Activated CD4-positive, alpha-beta memory T cell treated with anti-CD3 and anti-CD28 coated beads, Interleukin-2, amount 10 ng/mL, durations not matched to agents 7 days and 5 days (primary cell): Measurements from ENCODE around the gene BEND5. TPM values are rescaled to one million over a fixed set of nuclear protein-coding genes. Genes with fewer than 3 reads are reported as not detected.

Experiments used
- CTCF ChIA-PET: fragments of 350-600 bp; sonication (Branson Sonifier 250); formaldehyde crosslinking; loops from one replicate; lab custom pipeline; 2021; ENCODE audit warnings: antibody characterized with exemption, inconsistent platforms; lab: Charles Lee
- POLR2A ChIA-PET: fragments of 350-600 bp; sonication (Branson Sonifier 250); formaldehyde crosslinking; loops from one replicate; lab custom pipeline; 2021; ENCODE audit warnings: antibody characterized with exemption; lab: Charles Lee
- DNase-seq: peaks from one replicate; pipeline ENCODE4 v3.0.0-alpha.2; 2020
- H3K27ac Mint-ChIP-seq: one replicate; pipeline ENCODE4 v1.8.0; 2021; ENCODE audit warnings: mild to moderate bottlenecking, mixed read lengths
- H3K27me3 Mint-ChIP-seq: one replicate; pipeline ENCODE4 v1.8.0; 2021; ENCODE audit warnings: mixed read lengths
- H3K36me3 Mint-ChIP-seq: one replicate; pipeline ENCODE4 v1.8.0; 2021; ENCODE audit warnings: low read depth, mixed read lengths
- H3K4me1 Mint-ChIP-seq: one replicate; pipeline ENCODE4 v1.8.0; 2021; ENCODE audit warnings: mixed read lengths
- H3K4me3 Mint-ChIP-seq: one replicate; pipeline ENCODE4 v1.8.0; 2021; ENCODE audit warnings: mild to moderate bottlenecking, mixed read lengths
- H3K9me3 Mint-ChIP-seq: one replicate; pipeline ENCODE4 v1.8.0; 2021; ENCODE audit warnings: mixed read lengths
- total RNA-seq, 2 experiments: library from RNA; stranded (reverse); gene quantifications; one replicate each; pipeline ENCODE4 v1.2.3, GENCODE V29; 2021

Gene BEND5
- total RNA-seq, 2 experiments from 2014 or later, result 0.80 to 1.3 TPM

DNA sequence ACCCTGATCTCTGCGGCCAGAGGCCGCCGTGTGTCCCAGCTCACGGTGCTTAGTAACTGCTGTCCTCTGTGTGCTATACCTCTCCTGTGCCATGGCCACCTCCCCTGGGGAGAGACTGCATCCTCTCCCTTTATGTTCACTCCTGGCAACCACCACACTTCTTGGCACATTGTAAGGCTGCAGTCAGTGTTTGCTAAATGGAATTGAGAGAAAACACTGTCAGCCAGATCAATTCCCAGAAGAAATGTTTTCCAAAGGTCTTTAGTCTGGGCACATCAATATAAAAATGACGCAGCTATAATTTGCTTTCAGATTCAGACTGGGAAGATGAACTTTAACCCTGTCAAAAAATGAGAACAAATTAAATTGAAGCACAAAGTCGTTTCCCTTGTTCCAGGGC lies 96.8 kb downstream of the BEND5 start:
- Mint-ChIP-seq H3K4me1 (no peaks in the 10 kb centered on the region), H3K27ac (no peak overlapping the region), H3K27me3 (no peaks in the 10 kb centered on the region), H3K4me3 (no peak overlapping the region), H3K9me3 (no peaks in the 10 kb centered on the region), H3K36me3 (no peaks in the 10 kb centered on the region)
- DNase-seq, result no peak
- ChIA-PET CTCF (no interaction called here), POLR2A (no interaction called here)

DNA sequence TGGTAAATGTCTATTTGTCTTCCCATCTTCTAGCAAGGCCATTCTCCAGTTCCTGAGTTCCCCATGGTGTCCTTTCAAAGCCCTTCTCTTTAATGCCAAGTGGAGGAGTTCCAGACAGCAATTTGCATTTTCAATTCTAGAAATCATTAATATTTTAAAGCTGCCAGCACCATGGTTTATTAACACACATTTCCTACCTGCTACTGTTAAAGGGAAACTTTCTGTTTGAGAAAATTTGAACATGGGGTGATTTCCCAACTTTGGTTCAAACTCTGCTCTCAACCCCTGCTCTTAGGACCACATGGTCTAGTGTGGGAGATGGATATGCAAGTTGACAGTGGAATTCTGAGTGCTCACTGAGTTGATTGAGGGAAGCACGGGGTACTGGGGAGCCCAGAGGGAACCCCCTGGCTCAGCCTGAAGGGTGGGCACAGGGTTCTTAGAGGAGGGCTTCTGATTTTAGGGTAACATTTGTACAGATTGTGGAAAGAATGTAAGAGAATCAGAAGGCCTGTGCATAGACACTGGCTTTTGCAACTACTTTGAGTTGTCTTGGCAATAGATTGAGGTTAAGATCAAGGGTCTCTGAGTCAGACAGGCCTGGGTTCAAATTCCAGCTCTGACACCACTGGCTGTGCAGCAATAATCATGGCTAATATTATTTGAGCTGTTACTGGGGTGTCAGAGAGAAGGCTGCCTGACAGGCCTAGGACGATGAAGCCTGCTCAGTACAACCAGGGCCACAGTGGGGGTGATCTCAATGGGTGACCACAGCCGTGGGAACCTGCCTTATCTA lies 97.8 kb downstream of the BEND5 start:
- Mint-ChIP-seq H3K27ac (no peak overlapping the region), H3K9me3 (no peaks in the 10 kb centered on the region), H3K36me3 (no peaks in the 10 kb centered on the region), H3K4me3 (no peak overlapping the region), H3K4me1 (no peaks in the 10 kb centered on the region), H3K27me3 (peaks cover 1% of the 10 kb centered on the region)
- CTCF ChIA-PET, result interaction anchor here (1.2 kb wide), 1 partner anchor 14 kb away, joined by 8 read pairs; no protein-coding TSS in a partner anchor
- POLR2A ChIA-PET, result no interaction called here
- no peak for DNase-seq
